A549 (cell line): Measurements from ENCODE around the gene ITSN1. TPM values are rescaled to one million over a fixed set of nuclear protein-coding genes. Genes with fewer than 3 reads are reported as not detected.

Experiments
- ATAC-seq, 2 experiments: fragments of 200-7000 bp in 1 of 2; fragments of >200 bp in 1 of 2; cut with Nextera tagmentation in 1 of 2; cut with Tn5 transposase in 1 of 2; 3 replicates each; pipeline versions ENCODE4 v1.8.0 to v1.9.1; 2018 to 2020; ENCODE audit warnings: mild to moderate bottlenecking in 1 of 2, moderate library complexity in 1 of 2
- CTCF ChIA-PET: fragments of 300-600 bp; sonication (Branson Sonifier 250); formaldehyde crosslinking; extraction: SDS; loops from one replicate; lab custom pipeline; 2021; ENCODE audit warnings: antibody characterized with exemption, inconsistent platforms; lab: Yijun Ruan, JAX
- POLR2A ChIA-PET: fragments of 350-600 bp; formaldehyde crosslinking; extraction: SDS; loops from one replicate; lab custom pipeline; 2021; ENCODE audit warnings: antibody characterized with exemption, inconsistent platforms; lab: Yijun Ruan, JAX
- DNase-seq, 2 experiments: peaks; one replicate each; pipeline versions ENCODE4 v3.0.0 to v3.0.0-alpha.2; 2011 to 2016; ENCODE audit warnings: low read depth in 1 of 2, low spot score in 1 of 2
- FAIRE-seq: peaks from 2 replicates; lab custom pipeline; 2011; peaks lifted over from hg19 to GRCh38; lab: Jason Lieb, UNC
- H3K27ac ChIP-seq, 2 experiments: fragments of >200 bp; sonication (Bioruptor Twin); formaldehyde crosslinking; 3 replicates each; pipeline ENCODE4 v1.5.1; 2016 to 2017
- H3K4me1 ChIP-seq: fragments of >200 bp; sonication (Bioruptor Twin); formaldehyde crosslinking; 3 replicates; pipeline ENCODE4 v1.6.1; 2016
- H3K4me2 ChIP-seq: fragments of >200 bp; sonication (Bioruptor Twin); formaldehyde crosslinking; 3 replicates; pipeline ENCODE4 v1.6.1; 2016
- H3K4me3 ChIP-seq: fragments of >200 bp; sonication (Bioruptor Twin); formaldehyde crosslinking; 3 replicates; pipeline ENCODE4 v1.5.1; 2016
- H3K9me3 ChIP-seq: fragments of >200 bp; sonication (Bioruptor Twin); formaldehyde crosslinking; 3 replicates; pipeline ENCODE4 v1.6.1; 2016
- CEBPB ChIP-seq, 2 experiments: fragments of >200 bp in 1 of 2; sonication (Bioruptor Twin) in 1 of 2; formaldehyde crosslinking in 1 of 2; IDR thresholded peaks; 2 replicates each; pipeline ENCODE4 v1.6.1; 2012 to 2016
- CHD4 ChIP-seq: fragments of 200-600 bp; sonication (generic); IDR thresholded peaks from 2 replicates; pipeline ENCODE4 v1.6.1; 2016; ENCODE audit warnings: antibody characterized with exemption, mild to moderate bottlenecking, borderline replicate concordance
- ESRRA ChIP-seq: fragments of 150-350 bp; IDR thresholded peaks from 2 replicates; pipeline ENCODE4 v1.6.1; 2014; ENCODE audit warnings: mild to moderate bottlenecking, low read length, borderline replicate concordance
- FOXS1 ChIP-seq: fragments of 250-450 bp; sonication (Bioruptor Pico); IDR thresholded peaks from 2 replicates; pipeline ENCODE4 v1.5.0; 2020; ENCODE audit warnings: mild to moderate bottlenecking, moderate library complexity
- HEYL ChIP-seq: fragments of 250-450 bp; sonication (Bioruptor Pico); IDR thresholded peaks from 2 replicates; pipeline ENCODE4 v1.8.0; 2021; ENCODE audit warnings: mild to moderate bottlenecking, moderate library complexity
- HOXA7 ChIP-seq: fragments of 250-450 bp; sonication (Bioruptor Pico); IDR thresholded peaks from 2 replicates; pipeline ENCODE4 v1.5.0; 2020; ENCODE audit warnings: mild to moderate bottlenecking, moderate library complexity
- JUN ChIP-seq, 2 experiments: fragments of >200 bp; sonication (Bioruptor Twin); formaldehyde crosslinking; IDR thresholded peaks; 2 replicates in 1 of 2; 3 replicates in 1 of 2; pipeline ENCODE4 v1.6.1; 2016 to 2017
- JUNB ChIP-seq: fragments of >200 bp; sonication (Bioruptor Twin); formaldehyde crosslinking; IDR thresholded peaks from 2 replicates; pipeline ENCODE4 v1.6.1; 2016
- MAFK ChIP-seq: fragments of 450-650 bp; IDR thresholded peaks from 2 replicates; pipeline ENCODE4 v1.6.1; 2014; ENCODE audit not compliant: partially characterized antibody
- NPAS2 ChIP-seq: fragments of 250-450 bp; sonication (Bioruptor Pico); IDR thresholded peaks from 2 replicates; pipeline ENCODE4 v1.8.0; 2022; ENCODE audit warnings: mild to moderate bottlenecking, moderate library complexity, borderline replicate concordance
- NR3C1 ChIP-seq: fragments of >200 bp; sonication (Bioruptor Twin); formaldehyde crosslinking; IDR thresholded peaks from 3 replicates; pipeline ENCODE4 v1.6.1; 2017
- PHF8 ChIP-seq: fragments of 200-600 bp; sonication (generic); IDR thresholded peaks from 2 replicates; pipeline ENCODE4 v1.6.1; 2016; ENCODE audit warnings: low read depth, mild to moderate bottlenecking, antibody characterized with exemption, moderate library complexity, borderline replicate concordance
- POLR2A ChIP-seq: IDR thresholded peaks from 2 replicates; pipeline ENCODE4 v1.6.1; 2012; ENCODE audit warnings: mild to moderate bottlenecking, low read length
- RARB ChIP-seq: fragments of 250-450 bp; sonication (Bioruptor Pico); IDR thresholded peaks from 2 replicates; pipeline ENCODE4 v1.8.0; 2021; ENCODE audit warnings: mild to moderate bottlenecking, moderate library complexity
- RCOR1 ChIP-seq: fragments of 150-350 bp; IDR thresholded peaks from 2 replicates; pipeline ENCODE4 v1.6.1; 2014; ENCODE audit warnings: antibody characterized with exemption, low read length, low read depth
- RNF2 ChIP-seq: fragments of 200-600 bp; sonication (generic); IDR thresholded peaks from 2 replicates; pipeline ENCODE4 v1.6.1; 2016; ENCODE audit warnings: low read depth, mild to moderate bottlenecking, antibody characterized with exemption, moderate library complexity, borderline replicate concordance
- SREBF2 ChIP-seq: fragments of 450-650 bp; IDR thresholded peaks from 2 replicates; pipeline ENCODE4 v1.6.1; 2014; ENCODE audit warnings: mild to moderate bottlenecking, moderate library complexity
- TP53 ChIP-seq: fragments of 250-450 bp; sonication (Bioruptor Pico); IDR thresholded peaks from 2 replicates; pipeline ENCODE4 v1.5.0; 2021; ENCODE audit warnings: mild to moderate bottlenecking, moderate library complexity
- ZC3H11A ChIP-seq: fragments of 450-650 bp; IDR thresholded peaks from 2 replicates; pipeline ENCODE4 v1.6.1; 2014; ENCODE audit warnings: antibody characterized with exemption, mild to moderate bottlenecking
- ZFP36 ChIP-seq: fragments of 450-650 bp; IDR thresholded peaks from 2 replicates; pipeline ENCODE4 v1.6.1; 2014; ENCODE audit warnings: borderline replicate concordance; ENCODE audit not compliant: partially characterized antibody
- ZNF302 ChIP-seq: fragments of 250-450 bp; sonication (Bioruptor Pico); IDR thresholded peaks from 2 replicates; pipeline ENCODE4 v1.9.0; 2021; ENCODE audit warnings: inconsistent platforms, mild to moderate bottlenecking, moderate library complexity
- ZSCAN20 ChIP-seq: fragments of 250-450 bp; sonication (Bioruptor Pico); IDR thresholded peaks from 2 replicates; pipeline ENCODE4 v1.8.0; 2022; ENCODE audit warnings: mild to moderate bottlenecking, moderate library complexity
- WGBS: methylation state at CpG from one replicate; pipeline ENCODE4 v1.1.6; 2017; ENCODE audit errors: missing lambda C conversion rate; 5-methylcytosine and 5-hydroxymethylcytosine counted together
- polyA plus RNA-seq, 4 experiments: library from polyadenylated mRNA; depleted of rRNA in 3 of 4; stranded (reverse); fragments of >200 nt; fragmentation: RNase III in 1 of 4; extraction: RNeasy Plus Mini Kit Qiagen cat#74134 plus additional on column Dnase treatment in 1 of 4; gene quantifications; 2 replicates in 3 of 4; 3 replicates in 1 of 4; pipeline ENCODE4 v1.2.3, GENCODE V29; 2011 to 2017
- TF ChIP-seq, protein P1 (sequence below): IDR thresholded peaks from 2 replicates; pipeline ENCODE4 v1.6.1; 2012
- TF ChIP-seq, protein P2 (sequence below): IDR thresholded peaks from 2 replicates; pipeline ENCODE4 v1.6.1; 2012; ENCODE audit warnings: low read depth, borderline replicate concordance
- TF ChIP-seq, protein P3 (sequence below): IDR thresholded peaks from 2 replicates; pipeline ENCODE4 v1.6.1; 2012
- TF ChIP-seq, protein P4 (sequence below): fragments of 450-650 bp; IDR thresholded peaks from 2 replicates; pipeline ENCODE4 v1.6.1; 2014; ENCODE audit warnings: antibody characterized with exemption
- TF ChIP-seq, protein P5 (sequence below): fragments of 150-350 bp; IDR thresholded peaks from 2 replicates; pipeline ENCODE4 v1.6.1; 2014; ENCODE audit warnings: low read depth, mild to moderate bottlenecking, low read length
- TF ChIP-seq, protein P6 (sequence below): fragments of >200 bp; sonication (Bioruptor Twin); formaldehyde crosslinking; IDR thresholded peaks from 3 replicates; pipeline ENCODE4 v1.6.1; 2016

Gene ITSN1
- polyA plus RNA-seq, 2 of the 4 experiments (the other 2 are of a cell fraction): 15.2 to 23.7 TPM

DNA sequence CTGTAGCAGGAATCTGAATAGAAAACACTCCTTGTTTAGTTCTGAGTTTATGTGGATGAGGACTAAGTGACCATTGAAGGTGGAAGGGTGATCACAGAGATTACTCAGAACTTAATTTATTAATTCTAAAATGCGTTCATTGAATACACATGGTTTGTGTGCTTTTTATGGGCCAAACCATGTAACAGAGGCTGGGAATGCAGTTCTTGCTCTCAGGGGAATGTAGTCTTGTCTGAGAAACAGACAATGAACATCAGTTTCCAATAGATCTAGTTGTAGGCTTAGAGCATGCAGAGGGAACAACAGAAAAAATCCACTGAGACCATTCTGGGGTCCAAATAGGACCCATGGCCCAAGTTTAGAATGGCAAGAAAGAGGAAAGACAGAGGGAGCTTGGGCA lies 46.1 kb downstream of the ITSN1 start:
- WGBS: 75% methylated on average over 1 of the region's 1 CpG
- ATAC-seq (no peak), DNase-seq (no peak), FAIRE-seq (no peak)
- ChIA-PET CTCF (interaction anchor here (0.6 kb wide), 1 partner anchor 152 kb away, joined by 3 read pairs; no protein-coding TSS in a partner anchor), POLR2A (no interaction called here)
- Histone ChIP-seq H3K9me3 (no peaks in the 10 kb centered on the region), H3K4me1 (peaks cover 43% of the 10 kb centered on the region), H3K4me2 (no peak overlapping the region), H3K4me3 (no peak overlapping the region), H3K27ac (no peak overlapping the region)
- TF ChIP-seq RARB (CRISPR knock-in tag) (no peak), JUNB (no peak)

DNA sequence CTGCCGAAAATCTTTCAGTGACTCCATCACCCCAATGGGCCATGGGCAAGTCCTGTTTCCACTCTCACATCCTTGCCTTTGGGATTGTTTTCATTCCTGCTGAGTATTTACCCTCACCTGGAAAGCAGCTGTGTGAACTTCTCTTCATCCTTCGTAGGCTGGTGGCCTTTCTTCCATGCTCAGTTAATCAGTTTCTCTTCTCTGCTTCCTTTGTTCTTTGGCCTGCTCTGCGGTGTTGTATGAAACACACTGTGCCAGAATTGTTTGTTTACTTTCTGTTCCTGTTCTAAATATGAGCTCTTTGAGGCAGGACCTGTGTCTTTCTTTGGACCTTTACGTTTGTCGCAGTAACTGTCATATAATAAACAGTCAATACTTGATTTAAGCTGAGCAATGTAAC lies 48.6 kb downstream of the ITSN1 start:
- peaks cover 17% of the 10 kb centered on the region for H3K4me1 ChIP-seq
- WGBS: 69% methylated on average over 5 of the region's 5 CpGs
- ChIA-PET CTCF (no interaction called here), POLR2A (no interaction called here)
- H3K4me3 ChIP-seq: no peak overlapping the region
- ATAC-seq (no peak), FAIRE-seq (no peak)
- H3K27ac ChIP-seq: no peak overlapping the region
- H3K9me3 ChIP-seq: no peaks in the 10 kb centered on the region
- TF ChIP-seq RNF2: no peak
- no peak for TF ChIP-seq RCOR1
- no peak for TF ChIP-seq HEYL (CRISPR knock-in tag)
- TF ChIP-seq ZC3H11A: no peak
- TF ChIP-seq TP53 (CRISPR knock-in tag): no peak
- TF ChIP-seq, protein P1, sequence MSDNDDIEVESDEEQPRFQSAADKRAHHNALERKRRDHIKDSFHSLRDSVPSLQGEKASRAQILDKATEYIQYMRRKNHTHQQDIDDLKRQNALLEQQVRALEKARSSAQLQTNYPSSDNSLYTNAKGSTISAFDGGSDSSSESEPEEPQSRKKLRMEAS: no peak
- TF ChIP-seq, protein P2, sequence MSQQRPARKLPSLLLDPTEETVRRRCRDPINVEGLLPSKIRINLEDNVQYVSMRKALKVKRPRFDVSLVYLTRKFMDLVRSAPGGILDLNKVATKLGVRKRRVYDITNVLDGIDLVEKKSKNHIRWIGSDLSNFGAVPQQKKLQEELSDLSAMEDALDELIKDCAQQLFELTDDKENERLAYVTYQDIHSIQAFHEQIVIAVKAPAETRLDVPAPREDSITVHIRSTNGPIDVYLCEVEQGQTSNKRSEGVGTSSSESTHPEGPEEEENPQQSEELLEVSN: no peak
- TF ChIP-seq CEBPB (IDR thresholded peaks at IDR 0.05): no peak
- TF ChIP-seq PHF8: no peak
- TF ChIP-seq SREBF2: no peak
- TF ChIP-seq ESRRA: no peak
- TF ChIP-seq CHD4: no peak
- TF ChIP-seq, protein P3, sequence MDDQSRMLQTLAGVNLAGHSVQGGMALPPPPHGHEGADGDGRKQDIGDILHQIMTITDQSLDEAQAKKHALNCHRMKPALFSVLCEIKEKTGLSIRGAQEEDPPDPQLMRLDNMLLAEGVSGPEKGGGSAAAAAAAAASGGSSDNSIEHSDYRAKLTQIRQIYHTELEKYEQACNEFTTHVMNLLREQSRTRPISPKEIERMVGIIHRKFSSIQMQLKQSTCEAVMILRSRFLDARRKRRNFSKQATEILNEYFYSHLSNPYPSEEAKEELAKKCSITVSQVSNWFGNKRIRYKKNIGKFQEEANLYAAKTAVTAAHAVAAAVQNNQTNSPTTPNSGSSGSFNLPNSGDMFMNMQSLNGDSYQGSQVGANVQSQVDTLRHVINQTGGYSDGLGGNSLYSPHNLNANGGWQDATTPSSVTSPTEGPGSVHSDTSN: no peak
- TF ChIP-seq, protein P4, sequence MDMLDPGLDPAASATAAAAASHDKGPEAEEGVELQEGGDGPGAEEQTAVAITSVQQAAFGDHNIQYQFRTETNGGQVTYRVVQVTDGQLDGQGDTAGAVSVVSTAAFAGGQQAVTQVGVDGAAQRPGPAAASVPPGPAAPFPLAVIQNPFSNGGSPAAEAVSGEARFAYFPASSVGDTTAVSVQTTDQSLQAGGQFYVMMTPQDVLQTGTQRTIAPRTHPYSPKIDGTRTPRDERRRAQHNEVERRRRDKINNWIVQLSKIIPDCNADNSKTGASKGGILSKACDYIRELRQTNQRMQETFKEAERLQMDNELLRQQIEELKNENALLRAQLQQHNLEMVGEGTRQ: no peak
- no peak for TF ChIP-seq ZSCAN20 (CRISPR knock-in tag)
- TF ChIP-seq HOXA7 (CRISPR knock-in tag): no peak
- no peak for TF ChIP-seq POLR2A
- TF ChIP-seq ZFP36: no peak
- TF ChIP-seq, protein P5, sequence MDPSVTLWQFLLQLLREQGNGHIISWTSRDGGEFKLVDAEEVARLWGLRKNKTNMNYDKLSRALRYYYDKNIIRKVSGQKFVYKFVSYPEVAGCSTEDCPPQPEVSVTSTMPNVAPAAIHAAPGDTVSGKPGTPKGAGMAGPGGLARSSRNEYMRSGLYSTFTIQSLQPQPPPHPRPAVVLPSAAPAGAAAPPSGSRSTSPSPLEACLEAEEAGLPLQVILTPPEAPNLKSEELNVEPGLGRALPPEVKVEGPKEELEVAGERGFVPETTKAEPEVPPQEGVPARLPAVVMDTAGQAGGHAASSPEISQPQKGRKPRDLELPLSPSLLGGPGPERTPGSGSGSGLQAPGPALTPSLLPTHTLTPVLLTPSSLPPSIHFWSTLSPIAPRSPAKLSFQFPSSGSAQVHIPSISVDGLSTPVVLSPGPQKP: no peak
- TF ChIP-seq, all 56 proteins: peak for 0
- no peak for DNase-seq
- no peak overlapping the region for H3K4me2 ChIP-seq

DNA sequence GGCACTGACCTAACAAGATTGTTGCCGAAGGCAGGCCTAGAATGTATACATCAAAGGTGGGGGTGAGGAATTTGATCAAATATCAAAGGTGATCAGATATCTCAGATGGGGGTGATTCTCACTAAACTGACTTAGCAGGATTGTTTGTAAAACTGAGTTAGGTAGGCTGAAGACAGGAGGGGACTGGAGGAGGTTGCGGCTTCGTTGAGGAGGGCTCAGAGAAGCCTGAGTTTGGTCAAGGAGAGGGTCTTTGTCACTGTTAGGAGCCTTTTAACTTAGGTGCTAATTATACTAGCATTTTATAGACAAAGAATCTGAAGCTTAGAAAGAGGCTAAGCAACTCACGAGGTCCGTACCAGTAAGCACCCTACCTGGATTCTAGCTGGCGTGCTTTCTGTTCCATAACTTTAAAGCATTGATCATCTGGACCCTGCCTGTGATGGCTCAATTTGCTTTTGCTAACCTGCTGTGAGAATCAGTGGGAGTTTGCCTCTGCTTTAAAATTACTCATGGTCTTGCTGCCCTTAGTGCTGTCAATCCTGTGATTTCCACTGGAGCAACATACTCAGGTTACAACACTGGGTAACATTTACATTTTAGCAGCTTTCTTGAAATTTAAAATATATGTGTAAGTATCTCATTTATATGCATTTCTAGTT lies 49.8 kb downstream of the ITSN1 start:
- FAIRE-seq: no peak
- peaks cover 9% of the 10 kb centered on the region; the same call in 2 of the 3 replicates for H3K4me1 ChIP-seq
- POLR2A ChIA-PET: no interaction called here
- DNase-seq: no peak
- H3K4me2 ChIP-seq: no peak overlapping the region
- H3K27ac ChIP-seq: no peak overlapping the region
- no peak overlapping the region for H3K4me3 ChIP-seq
- no peak for ATAC-seq
- no peak for TF ChIP-seq JUN (IDR thresholded peaks at IDR 0.05)
- TF ChIP-seq MAFK: no peak
- no peak for TF ChIP-seq RARB (CRISPR knock-in tag)
- TF ChIP-seq POLR2A: no peak
- no peak for TF ChIP-seq CHD4
- TF ChIP-seq TP53 (CRISPR knock-in tag): no peak
- TF ChIP-seq RCOR1: no peak
- no peak for TF ChIP-seq NPAS2 (CRISPR knock-in tag)
- no peak for TF ChIP-seq NR3C1
- no peak for TF ChIP-seq ZNF302 (CRISPR knock-in tag)
- TF ChIP-seq, protein P6, sequence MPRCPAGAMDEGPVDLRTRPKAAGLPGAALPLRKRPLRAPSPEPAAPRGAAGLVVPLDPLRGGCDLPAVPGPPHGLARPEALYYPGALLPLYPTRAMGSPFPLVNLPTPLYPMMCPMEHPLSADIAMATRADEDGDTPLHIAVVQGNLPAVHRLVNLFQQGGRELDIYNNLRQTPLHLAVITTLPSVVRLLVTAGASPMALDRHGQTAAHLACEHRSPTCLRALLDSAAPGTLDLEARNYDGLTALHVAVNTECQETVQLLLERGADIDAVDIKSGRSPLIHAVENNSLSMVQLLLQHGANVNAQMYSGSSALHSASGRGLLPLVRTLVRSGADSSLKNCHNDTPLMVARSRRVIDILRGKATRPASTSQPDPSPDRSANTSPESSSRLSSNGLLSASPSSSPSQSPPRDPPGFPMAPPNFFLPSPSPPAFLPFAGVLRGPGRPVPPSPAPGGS: no peak
- no peak for TF ChIP-seq HEYL (CRISPR knock-in tag)
- TF ChIP-seq FOXS1 (CRISPR knock-in tag): no peak
- no peak for TF ChIP-seq HOXA7 (CRISPR knock-in tag)
- TF ChIP-seq, all 56 proteins: peak for 0
- H3K9me3 ChIP-seq: no peaks in the 10 kb centered on the region
- 96% methylated on average over 6 of the region's 6 CpGs for WGBS
- CTCF ChIA-PET: no interaction called here
